Parathyroid adenoma (tissue), 2 donors: Measurements from ENCODE around the gene S100A4.

ENCODE experiments used
- H2AFZ ChIP-seq: fragments of 300-600 bp; sonication (generic); one replicate; pipeline ENCODE4 v1.7.0; 2017; ENCODE audit warnings: antibody characterized with exemption, mild to moderate bottlenecking
- H3K27ac ChIP-seq: fragments of 300-600 bp; sonication (generic); one replicate; pipeline ENCODE4 v1.7.0; 2017
- H3K27me3 ChIP-seq: fragments of 300-600 bp; sonication (generic); one replicate; pipeline ENCODE4 v1.7.0; 2017; ENCODE audit warnings: low read length; ENCODE audit not compliant: control insufficient read depth, insufficient read depth
- H3K36me3 ChIP-seq: fragments of 300-600 bp; sonication (generic); one replicate; pipeline ENCODE4 v1.7.0; 2017; ENCODE audit warnings: low read length; ENCODE audit not compliant: control insufficient read depth, insufficient read depth
- H3K4me1 ChIP-seq: fragments of 300-600 bp; sonication (generic); one replicate; pipeline ENCODE4 v1.7.0; 2017; ENCODE audit warnings: control low read depth
- H3K4me2 ChIP-seq: fragments of 300-600 bp; sonication (generic); one replicate; pipeline ENCODE4 v1.7.0; 2017; ENCODE audit warnings: low read length
- H3K4me3 ChIP-seq: fragments of 300-600 bp; sonication (generic); one replicate; pipeline ENCODE4 v1.7.0; 2017; ENCODE audit warnings: low read depth, low read length
- H3K79me2 ChIP-seq: fragments of 300-600 bp; sonication (generic); one replicate; pipeline ENCODE4 v1.7.0; 2017; ENCODE audit warnings: control low read depth
- H3K9ac ChIP-seq: fragments of 300-600 bp; sonication (generic); one replicate; pipeline ENCODE4 v1.7.0; 2017; ENCODE audit warnings: mild to moderate bottlenecking
- H3K9me3 ChIP-seq: fragments of 300-600 bp; sonication (generic); one replicate; pipeline ENCODE4 v1.7.0; 2017; ENCODE audit warnings: low read length; ENCODE audit not compliant: control insufficient read depth
- TF ChIP-seq, protein P1 (sequence below): fragments of 300-600 bp; sonication (generic); IDR thresholded peaks from one replicate; pipeline ENCODE4 v1.7.0; 2017; ENCODE audit warnings: antibody characterized with exemption, mild to moderate bottlenecking
- donor health status: primary hyperparathyroidism.

The S100A4 gene

DNA sequence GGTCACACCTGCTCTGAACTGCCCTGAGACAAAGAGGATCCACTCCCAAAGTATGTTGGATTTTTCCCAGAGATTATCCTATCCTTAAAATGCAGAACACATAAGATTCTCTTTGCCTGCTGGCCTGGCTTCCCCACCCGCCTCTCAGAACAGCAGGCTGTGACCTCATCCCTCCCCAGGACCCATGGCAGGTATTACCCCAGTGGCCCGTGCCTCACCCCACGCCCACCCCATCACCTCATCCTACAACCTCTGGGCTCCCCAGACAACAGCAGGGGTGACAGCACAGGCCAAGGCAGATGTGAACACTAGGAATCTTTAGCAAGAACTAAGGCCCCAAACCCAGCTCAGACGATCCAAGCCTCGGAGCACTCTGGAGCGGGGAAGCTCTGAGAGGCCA lies 50.1 kb downstream of the S100A4 start:
- Histone ChIP-seq H3K4me2 (no peak overlapping the region), H3K27me3 (no peaks in the 10 kb centered on the region), H3K9me3 (no peaks in the 10 kb centered on the region), H3K4me3 (no peak overlapping the region), H3K4me1 (no peaks in the 10 kb centered on the region), H3K27ac (no peak overlapping the region), H3K9ac (no peak overlapping the region), H3K36me3 (no peaks in the 10 kb centered on the region), H3K79me2 (no peaks in the 10 kb centered on the region), H2AFZ (no peak overlapping the region)
- TF ChIP-seq, protein P1, sequence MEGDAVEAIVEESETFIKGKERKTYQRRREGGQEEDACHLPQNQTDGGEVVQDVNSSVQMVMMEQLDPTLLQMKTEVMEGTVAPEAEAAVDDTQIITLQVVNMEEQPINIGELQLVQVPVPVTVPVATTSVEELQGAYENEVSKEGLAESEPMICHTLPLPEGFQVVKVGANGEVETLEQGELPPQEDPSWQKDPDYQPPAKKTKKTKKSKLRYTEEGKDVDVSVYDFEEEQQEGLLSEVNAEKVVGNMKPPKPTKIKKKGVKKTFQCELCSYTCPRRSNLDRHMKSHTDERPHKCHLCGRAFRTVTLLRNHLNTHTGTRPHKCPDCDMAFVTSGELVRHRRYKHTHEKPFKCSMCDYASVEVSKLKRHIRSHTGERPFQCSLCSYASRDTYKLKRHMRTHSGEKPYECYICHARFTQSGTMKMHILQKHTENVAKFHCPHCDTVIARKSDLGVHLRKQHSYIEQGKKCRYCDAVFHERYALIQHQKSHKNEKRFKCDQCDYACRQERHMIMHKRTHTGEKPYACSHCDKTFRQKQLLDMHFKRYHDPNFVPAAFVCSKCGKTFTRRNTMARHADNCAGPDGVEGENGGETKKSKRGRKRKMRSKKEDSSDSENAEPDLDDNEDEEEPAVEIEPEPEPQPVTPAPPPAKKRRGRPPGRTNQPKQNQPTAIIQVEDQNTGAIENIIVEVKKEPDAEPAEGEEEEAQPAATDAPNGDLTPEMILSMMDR, result no peak

- no peaks in the 10 kb centered on the region for H3K79me2 ChIP-seq
- H3K4me1 ChIP-seq, result no peaks in the 10 kb centered on the region
- no peak overlapping the region for H3K9ac ChIP-seq
- no peak overlapping the region for H3K27ac ChIP-seq
- no peak overlapping the region for H3K4me2 ChIP-seq
- TF ChIP-seq, protein P1, result peak; percentile 78
- no peaks in the 10 kb centered on the region for H3K27me3 ChIP-seq
- H2AFZ ChIP-seq, result no peak overlapping the region
- H3K4me3 ChIP-seq, result no peak overlapping the region
- no peaks in the 10 kb centered on the region for H3K36me3 ChIP-seq
- no peaks in the 10 kb centered on the region for H3K9me3 ChIP-seq
Measured at GRCh38 chr1:153494976-153495535, 50.5 kb downstream of the S100A4 start.
